ENCODE measurements around the gene PIGS. TPM values are rescaled to one million over a fixed set of nuclear protein-coding genes. Genes with fewer than 3 reads are reported as not detected.

The PIGS gene
- total RNA-seq, 3 donors from 2014 or later: 52.2 to 100 (median 88.5) TPM

GRCh38 chr17:28574526-28574925 is 3.2 kb upstream of the PIGS start:
- Histone ChIP-seq H3K4me1 (ENCODE audit: low read depth) (peaks cover 23% of the 10 kb centered on the region), H3K36me3 (ENCODE audit: low read depth) (no peaks in the 10 kb centered on the region), H3K9me3 (no peaks in the 10 kb centered on the region), H3K4me3 (no peak overlapping the region)
- intact Hi-C loops (cut with DNase I, micrococcal nuclease): no loop called here
- no peak for TF ChIP-seq CTCF (IDR thresholded peaks at IDR 0.05)
- ATAC-seq (no peak), DNase-seq (no peak)

- Histone ChIP-seq H3K36me3 (ENCODE audit: low read depth) (no peaks in the 10 kb centered on the region), H3K4me3 (no peak overlapping the region), H3K4me1 (ENCODE audit: low read depth) (peaks cover 25% of the 10 kb centered on the region), H3K9me3 (no peaks in the 10 kb centered on the region)
- TF ChIP-seq CTCF (IDR thresholded peaks at IDR 0.05): no peak
- ATAC-seq: no peak
- intact Hi-C loops (cut with DNase I, micrococcal nuclease): no loop called here
- no peak for DNase-seq
Observed at GRCh38 chr17:28573966-28574480, 2.7 kb upstream of the PIGS start.

- Histone ChIP-seq H3K36me3 (ENCODE audit: low read depth) (no peaks in the 10 kb centered on the region), H3K4me3 (no peak overlapping the region), H3K9me3 (no peaks in the 10 kb centered on the region), H3K4me1 (ENCODE audit: low read depth) (peaks cover 25% of the 10 kb centered on the region)
- intact Hi-C loops (cut with DNase I, micrococcal nuclease): no loop called here
- peak in 1 of 3 donors; percentile 7 for DNase-seq
- no peak for ATAC-seq
- no peak for TF ChIP-seq CTCF (IDR thresholded peaks at IDR 0.05)
Observed at GRCh38 chr17:28573521-28573920, 2.2 kb upstream of the PIGS start.

GRCh38 chr17:28573040-28573380 is 1.7 kb upstream of the PIGS start:
- intact Hi-C loops (cut with DNase I, micrococcal nuclease): no loop called here
- DNase-seq (no peak), ATAC-seq (no peak)
- H3K36me3 ChIP-seq (ENCODE audit: low read depth): no peaks in the 10 kb centered on the region
- H3K4me1 ChIP-seq (ENCODE audit: low read depth): peaks cover 25% of the 10 kb centered on the region
- H3K4me3 ChIP-seq: no peak overlapping the region
- no peaks in the 10 kb centered on the region for H3K9me3 ChIP-seq
- no peak for TF ChIP-seq CTCF (IDR thresholded peaks at IDR 0.05)

- DNase-seq: peak in 2 of 3 donors; percentile 29 to 44
- TF ChIP-seq CTCF (IDR thresholded peaks at IDR 0.05): no peak
- intact Hi-C loops (cut with DNase I, micrococcal nuclease): no loop called here
- peaks cover 25% of the 10 kb centered on the region for H3K4me1 ChIP-seq (ENCODE audit: low read depth)
- H3K36me3 ChIP-seq (ENCODE audit: low read depth): no peaks in the 10 kb centered on the region
- ATAC-seq: peak; percentile 16
- H3K9me3 ChIP-seq: no peaks in the 10 kb centered on the region
- H3K4me3 ChIP-seq: no peak overlapping the region
Observed at GRCh38 chr17:28572259-28573039, 1.1 kb upstream of the PIGS start.
